H9 (cell line): ENCODE data around the gene SH2D6. TPM values are rescaled to one million over a fixed set of nuclear protein-coding genes. Genes with fewer than 3 reads are reported as not detected.

Experiments
- DNase-seq: peaks from one replicate; pipeline ENCODE4 v3.0.0-alpha.2; 2017
- H2AFZ ChIP-seq: one replicate; pipeline ENCODE4 v1.6.1; 2013; ENCODE audit warnings: mild to moderate bottlenecking, low read length, control low read depth, moderate library complexity
- H2AK5ac ChIP-seq: 2 replicates; pipeline ENCODE4 v1.6.1; 2013; ENCODE audit warnings: low read length, control low read depth, mixed read lengths; ENCODE audit not compliant: insufficient read length
- H2BK120ac ChIP-seq: one replicate; pipeline ENCODE4 v1.6.1; 2013; ENCODE audit warnings: low read depth, mild to moderate bottlenecking, low read length, control low read depth, inconsistent platforms; ENCODE audit not compliant: poor library complexity, severe bottlenecking
- H2BK12ac ChIP-seq: 2 replicates; pipeline ENCODE4 v1.6.1; 2013; ENCODE audit warnings: low read length, control low read depth, mixed read lengths, low read depth; ENCODE audit not compliant: insufficient read length
- H2BK15ac ChIP-seq: 2 replicates; pipeline ENCODE4 v1.6.1; 2013; ENCODE audit warnings: low read depth, low read length, control low read depth
- H2BK20ac ChIP-seq: one replicate; pipeline ENCODE4 v1.6.1; 2013; ENCODE audit warnings: low read depth, mild to moderate bottlenecking, low read length, control low read depth, inconsistent platforms; ENCODE audit not compliant: poor library complexity, severe bottlenecking
- H2BK5ac ChIP-seq: 2 replicates; pipeline ENCODE4 v1.6.1; 2013; ENCODE audit warnings: low read length, control low read depth, mixed read lengths; ENCODE audit not compliant: insufficient read length
- H3K14ac ChIP-seq: 2 replicates; pipeline ENCODE4 v1.6.1; 2013; ENCODE audit warnings: low read length, control low read depth; ENCODE audit not compliant: insufficient read depth
- H3K18ac ChIP-seq: 2 replicates; pipeline ENCODE4 v1.6.1; 2013; ENCODE audit warnings: low read depth, mild to moderate bottlenecking, mixed read lengths, low read length, control low read depth; ENCODE audit not compliant: insufficient read length
- H3K23ac ChIP-seq: 2 replicates; pipeline ENCODE4 v1.6.1; 2013; ENCODE audit warnings: low read length, control low read depth, mixed read lengths, low read depth; ENCODE audit not compliant: insufficient read length
- H3K23me2 ChIP-seq: 2 replicates; pipeline ENCODE4 v1.6.1; 2013; ENCODE audit warnings: low read depth, mild to moderate bottlenecking, mixed read lengths, low read length, control low read depth; ENCODE audit not compliant: insufficient read length, poor library complexity, severe bottlenecking
- H3K27ac ChIP-seq: 2 replicates; pipeline ENCODE4 v1.5.1; 2013; ENCODE audit warnings: low read length, control low read depth, mixed read lengths, low read depth; ENCODE audit not compliant: insufficient read length
- H3K27me3 ChIP-seq: 2 replicates; pipeline ENCODE4 v1.6.1; 2013; ENCODE audit warnings: low read length, control low read depth, inconsistent platforms; ENCODE audit not compliant: insufficient read depth
- H3K4ac ChIP-seq: 2 replicates; pipeline ENCODE4 v1.6.1; 2013; ENCODE audit warnings: low read depth, mild to moderate bottlenecking, control low read depth, inconsistent platforms, low read length, moderate library complexity
- H3K4me1 ChIP-seq: 2 replicates; pipeline ENCODE4 v1.6.1; 2013; ENCODE audit warnings: low read length, control low read depth, inconsistent platforms; ENCODE audit not compliant: insufficient read depth
- H3K4me2 ChIP-seq: 2 replicates; pipeline ENCODE4 v1.6.1; 2013; ENCODE audit warnings: low read length, control low read depth, mixed read lengths; ENCODE audit not compliant: insufficient read length, insufficient read depth
- H3K56ac ChIP-seq: 2 replicates; pipeline ENCODE4 v1.6.1; 2013; ENCODE audit warnings: low read depth, mild to moderate bottlenecking, mixed read lengths, low read length, control low read depth; ENCODE audit not compliant: insufficient read length
- H3K79me1 ChIP-seq: 2 replicates; pipeline ENCODE4 v1.6.1; 2013; ENCODE audit warnings: low read depth, mild to moderate bottlenecking, moderate library complexity, low read length, control low read depth, inconsistent platforms; ENCODE audit not compliant: insufficient read depth, poor library complexity, severe bottlenecking
- H3K79me2 ChIP-seq: 2 replicates; pipeline ENCODE4 v1.6.1; 2013; ENCODE audit warnings: low read length, control low read depth, inconsistent platforms; ENCODE audit not compliant: insufficient read depth
- H3K9ac ChIP-seq: 2 replicates; pipeline ENCODE4 v1.6.1; 2013; ENCODE audit warnings: low read length, control low read depth, mixed read lengths; ENCODE audit not compliant: insufficient read length; ENCODE audit errors: extremely low read depth
- H3K9me3 ChIP-seq: one replicate; pipeline ENCODE4 v1.6.1; 2013; ENCODE audit warnings: low read depth, low read length, inconsistent platforms; ENCODE audit not compliant: control insufficient read depth
- H3T11ph ChIP-seq: one replicate; pipeline ENCODE4 v1.6.1; 2013; ENCODE audit warnings: mild to moderate bottlenecking, low read length, control low read depth, inconsistent platforms
- H4K20me1 ChIP-seq: one replicate; pipeline ENCODE4 v1.6.1; 2013; ENCODE audit not compliant: control insufficient read depth, insufficient read length, insufficient read depth
- H4K5ac ChIP-seq: 2 replicates; pipeline ENCODE4 v1.6.1; 2013; ENCODE audit warnings: low read depth, mild to moderate bottlenecking, mixed read lengths, low read length, control low read depth; ENCODE audit not compliant: insufficient read length
- H4K8ac ChIP-seq: replicated peaks from 2 replicates; pipeline ENCODE4 v1.6.1; 2013; ENCODE audit warnings: low read length, control low read depth, mixed read lengths, low read depth; ENCODE audit not compliant: insufficient read length
- H4K91ac ChIP-seq: 2 replicates; pipeline ENCODE4 v1.6.1; 2013; ENCODE audit warnings: low read depth, mild to moderate bottlenecking, moderate library complexity, mixed read lengths, low read length, control low read depth; ENCODE audit not compliant: insufficient read length
- H3K27ac Mint-ChIP-seq, 3 experiments: 2 replicates in 2 of 3; 3 replicates in 1 of 3; pipeline ENCODE4 v1.8.0; 2020 to 2021; ENCODE audit warnings: mixed read lengths in 3 of 3, mild to moderate bottlenecking in 1 of 3, moderate library complexity in 1 of 3
- H3K27me3 Mint-ChIP-seq: 2 replicates; pipeline ENCODE4 v1.8.0; 2021; ENCODE audit warnings: low read depth, mild to moderate bottlenecking, moderate library complexity, mixed read lengths
- H3K36me3 Mint-ChIP-seq, 3 experiments: 2 replicates in 2 of 3; 3 replicates in 1 of 3; pipeline ENCODE4 v1.8.0; 2020 to 2021; ENCODE audit warnings: low read depth in 3 of 3, mixed read lengths in 3 of 3; ENCODE audit not compliant: insufficient read depth in 1 of 3
- H3K4me1 Mint-ChIP-seq, 2 experiments: 2 replicates each; pipeline ENCODE4 v1.8.0; 2020; ENCODE audit warnings: mixed read lengths in 2 of 2
- H3K4me3 Mint-ChIP-seq, 2 experiments: 2 replicates in 1 of 2; 3 replicates in 1 of 2; pipeline ENCODE4 v1.8.0; 2020 to 2021; ENCODE audit warnings: mild to moderate bottlenecking in 2 of 2, mixed read lengths in 2 of 2, moderate library complexity in 1 of 2
- H3K9me3 Mint-ChIP-seq, 2 experiments: 2 replicates in 1 of 2; 3 replicates in 1 of 2; pipeline ENCODE4 v1.8.0; 2020; ENCODE audit warnings: mild to moderate bottlenecking in 2 of 2, mixed read lengths in 2 of 2, moderate library complexity in 1 of 2
- CTCF ChIP-seq: fragments of 200-600 bp; sonication (generic); conservative IDR thresholded peaks from 3 replicates; pipeline ENCODE4 v1.8.0; 2021; ENCODE audit warnings: antibody characterized with exemption, mild to moderate bottlenecking
- WGBS: extraction: QIAGEN DNeasy Blood & Tissue Kit; methylation state at CpG from one replicate; pipeline ENCODE4 v1.1.7; 2013; ENCODE audit warnings: missing lambda C conversion rate, low lambda C conversion rate, mixed read lengths; ENCODE audit not compliant: insufficient read length; ENCODE audit errors: extremely low coverage; 5-methylcytosine and 5-hydroxymethylcytosine counted together
- total RNA-seq: library from RNA; stranded (reverse); gene quantifications from 2 replicates; pipeline ENCODE4 v1.2.1, GENCODE V29; 2021

The SH2D6 gene
- total RNA-seq, 1 experiment from 2014 or later = 0.61 TPM

GRCh38 chr2:85383850-85384249 lies 34.7 kb upstream of the SH2D6 start:
- Mint-ChIP-seq H3K36me3 (peaks cover 15 to 40% (median 35%) of the 10 kb centered on the region in 3 experiments), H3K27ac (no peak overlapping the region), H3K9me3 (peaks cover 16 to 18% of the 10 kb centered on the region in 2 experiments), H3K27me3 (no peaks in the 10 kb centered on the region), H3K4me1 (peaks cover 6 to 12% of the 10 kb centered on the region in 2 experiments), H3K4me3 (no peak overlapping the region)
- Histone ChIP-seq H3K4me2 (no peak overlapping the region), H4K5ac (no peak overlapping the region), H3K9me3 (no peaks in the 10 kb centered on the region), H3T11ph (no peak overlapping the region), H2AK5ac (no peak overlapping the region), H3K4ac (no peak overlapping the region), H4K20me1 (no peaks in the 10 kb centered on the region), H3K56ac (no peak overlapping the region), H3K23ac (no peak overlapping the region), H3K23me2 (no peaks in the 10 kb centered on the region), H2BK20ac (no peak overlapping the region), H2AFZ (no peak overlapping the region), H3K79me1 (no peaks in the 10 kb centered on the region), H3K14ac (no peak overlapping the region), H2BK120ac (no peak overlapping the region), H2BK15ac (no peak overlapping the region), H3K18ac (no peak overlapping the region), H3K9ac (no peak overlapping the region), H3K4me1 (no peaks in the 10 kb centered on the region; the same call in 1 of the 2 replicates), H4K8ac (no peak overlapping the region), H2BK12ac (no peak overlapping the region), H3K27ac (no peak overlapping the region), H3K79me2 (no peaks in the 10 kb centered on the region), H3K27me3 (no peaks in the 10 kb centered on the region), H2BK5ac (no peak overlapping the region), H4K91ac (no peak overlapping the region)
- no peak for DNase-seq
- no CpG with 5 or more reads among the region's 4 CpGs for WGBS
- no peak for TF ChIP-seq CTCF
